Measurements from ENCODE around the gene CLECL1.
A peak's percentile ranks its signal among the peaks of the same experiment; 100 is the strongest.
"Not testable (repeated sequence)": the region's sequence is repeated elsewhere in the genome, so short reads cannot be mapped to it uniquely, and the experiment has no call there.

The CLECL1 gene

DNA sequence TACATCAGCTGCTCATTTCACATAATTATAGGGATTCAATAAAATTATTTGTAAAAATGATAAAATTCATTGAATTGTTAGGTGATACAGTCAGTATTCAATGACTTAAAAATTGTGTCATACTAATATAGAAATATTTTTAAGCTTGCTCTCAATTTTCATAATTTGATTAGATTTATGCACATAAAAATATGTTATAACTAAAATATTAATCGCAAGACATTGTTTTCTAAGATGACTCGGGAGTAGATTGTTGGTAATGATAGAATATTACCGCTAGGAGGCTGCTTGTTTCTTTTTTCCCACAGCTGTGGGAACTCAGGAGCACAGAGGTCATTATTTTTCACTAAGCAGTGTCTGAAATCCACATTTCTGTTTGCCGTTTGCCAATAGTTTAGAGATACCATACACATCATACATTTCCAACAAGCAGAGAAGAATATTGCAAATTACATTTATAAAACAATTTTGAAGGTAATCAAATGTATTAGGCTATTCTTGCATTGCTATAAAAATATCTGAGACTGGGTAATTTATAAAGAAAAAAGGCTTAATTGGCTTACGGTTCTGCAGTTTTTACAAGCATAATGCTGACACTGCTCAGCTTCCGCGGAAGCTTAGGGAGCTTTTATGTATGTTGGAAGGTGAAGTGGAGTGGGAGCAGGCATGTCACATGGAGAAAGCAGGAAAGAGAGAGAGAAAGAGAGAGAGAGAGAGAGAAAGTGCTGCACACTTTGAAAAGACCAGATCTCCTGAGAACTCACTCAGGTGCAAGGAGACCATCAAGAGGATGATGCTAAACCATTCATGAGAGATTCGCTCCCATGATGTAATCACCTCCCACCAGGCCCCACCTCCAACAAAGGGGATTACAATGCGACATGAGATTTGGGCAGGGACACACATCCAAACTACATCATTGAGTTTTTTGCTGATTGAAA is 18.6 kb upstream of the CLECL1 start:
- DNase-seq (ENCODE audit: low spot score) = peak; percentile 25

DNA sequence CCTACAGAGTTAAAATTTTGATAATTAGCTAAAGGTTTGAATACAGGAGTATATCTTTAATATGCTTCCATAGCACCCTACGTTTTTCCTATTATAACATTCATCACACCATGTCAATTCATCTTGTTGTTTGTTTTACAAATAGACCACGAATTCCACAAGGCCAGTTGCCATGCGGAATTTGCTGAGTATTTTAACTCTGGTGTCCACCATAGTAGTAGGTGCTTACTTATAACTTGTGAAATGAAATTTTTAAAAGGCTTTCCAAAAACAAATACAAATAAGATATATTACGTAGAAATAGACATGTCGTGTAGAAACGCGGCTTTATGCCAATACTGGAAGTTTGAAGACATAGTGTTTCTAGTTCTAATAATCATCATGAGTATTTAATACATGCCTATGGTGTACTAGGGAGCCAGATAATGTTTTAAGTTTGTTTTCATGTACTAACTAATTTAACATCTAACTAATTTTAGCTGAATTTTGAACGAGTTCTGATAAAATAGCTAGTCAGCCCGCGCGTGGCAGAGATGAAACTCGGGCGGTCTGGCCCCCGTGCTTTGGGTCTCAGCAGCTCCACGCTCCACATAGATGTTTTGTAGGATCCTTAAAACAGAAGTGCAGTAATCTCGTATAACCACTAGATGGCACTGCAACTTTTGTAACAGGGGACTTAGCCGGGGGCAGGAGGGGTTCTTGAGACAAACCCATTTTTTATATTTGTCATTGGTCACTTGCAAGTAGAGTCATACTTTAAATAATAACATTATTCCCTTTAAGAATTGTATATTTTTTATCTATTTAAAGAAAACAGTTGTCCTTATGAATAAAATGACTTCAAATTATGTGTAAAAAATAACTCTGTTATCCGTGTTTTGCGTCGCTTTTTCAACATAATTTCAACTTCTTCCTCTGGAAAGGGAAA is 17.6 kb upstream of the CLECL1 start:
- peak; percentile 39 for DNase-seq (ENCODE audit: low spot score)

- no peak for DNase-seq (ENCODE audit: low spot score)
Observed at GRCh38 chr12:9749640-9750039, 16.7 kb upstream of the CLECL1 start.

GRCh38 chr12:9745199-9745598 is 12.3 kb upstream of the CLECL1 start:
- no peak for DNase-seq (ENCODE audit: low spot score)

- DNase-seq (ENCODE audit: low spot score) = no peak
Observed at GRCh38 chr12:9742661-9743060, 9.8 kb upstream of the CLECL1 start.

DNA sequence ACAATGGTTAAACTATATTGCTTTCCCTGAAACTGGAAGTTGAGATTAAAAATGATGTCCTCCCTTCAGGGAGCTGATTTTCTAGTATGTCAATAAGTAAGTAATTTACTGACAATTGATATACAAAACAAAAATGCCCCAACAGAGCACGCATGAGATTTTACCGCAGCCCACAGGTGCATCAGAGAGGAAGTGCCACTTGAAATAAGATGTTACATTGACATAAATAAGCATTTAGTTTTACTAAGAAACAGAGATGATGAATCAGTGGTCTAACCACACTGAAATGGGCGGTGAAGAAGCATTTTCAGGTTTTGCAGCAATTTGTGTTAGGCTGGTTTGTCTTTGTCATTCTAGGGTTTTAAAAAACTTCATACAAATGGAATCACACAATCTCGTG is 8.8 kb upstream of the CLECL1 start:
- no peak for DNase-seq (ENCODE audit: low spot score)

GRCh38 chr12:9740106-9740750 is 7.3 kb upstream of the CLECL1 start:
- DNase-seq (ENCODE audit: low spot score) = no peak

GRCh38 chr12:9739404-9740105 is 6.7 kb upstream of the CLECL1 start:
- not testable (repeated sequence) for DNase-seq (ENCODE audit: low spot score)

- not testable (repeated sequence) for DNase-seq (ENCODE audit: low spot score)
Observed at GRCh38 chr12:9738905-9739304, 6.0 kb upstream of the CLECL1 start.

- DNase-seq (ENCODE audit: low spot score) = no peak
Observed at GRCh38 chr12:9736936-9737705, 4.2 kb upstream of the CLECL1 start.

- DNase-seq (ENCODE audit: low spot score) = no peak
Observed at GRCh38 chr12:9735601-9736000, 2.7 kb upstream of the CLECL1 start.

DNA sequence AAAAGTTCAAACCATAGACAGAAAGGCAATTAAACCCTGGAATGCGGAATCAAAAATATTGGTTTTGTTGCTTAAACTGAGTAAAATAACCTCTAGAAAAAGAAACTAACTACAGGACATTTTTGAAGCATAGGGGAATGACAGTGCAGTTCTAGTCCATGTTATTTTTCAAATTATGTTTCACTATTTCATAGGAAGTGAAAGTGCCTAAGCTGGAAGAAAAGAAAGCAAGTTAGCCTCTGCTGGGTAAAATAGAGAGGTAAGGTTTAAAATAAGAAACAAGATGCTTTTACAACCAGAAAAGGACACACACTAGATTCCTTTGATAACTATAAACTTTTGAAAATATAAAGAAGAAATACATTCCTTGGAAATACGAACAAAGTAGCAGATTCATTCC is 1.1 kb downstream of the CLECL1 start:
- DNase-seq (ENCODE audit: low spot score) = no peak

GRCh38 chr12:9731393-9731792 is 1.5 kb downstream of the CLECL1 start:
- DNase-seq (ENCODE audit: low spot score) = no peak

- DNase-seq (ENCODE audit: low spot score) = no peak
Observed at GRCh38 chr12:9730591-9730990, 2.3 kb downstream of the CLECL1 start.

GRCh38 chr12:9730011-9730410 is 2.9 kb downstream of the CLECL1 start:
- DNase-seq (ENCODE audit: low spot score) = no peak

DNA sequence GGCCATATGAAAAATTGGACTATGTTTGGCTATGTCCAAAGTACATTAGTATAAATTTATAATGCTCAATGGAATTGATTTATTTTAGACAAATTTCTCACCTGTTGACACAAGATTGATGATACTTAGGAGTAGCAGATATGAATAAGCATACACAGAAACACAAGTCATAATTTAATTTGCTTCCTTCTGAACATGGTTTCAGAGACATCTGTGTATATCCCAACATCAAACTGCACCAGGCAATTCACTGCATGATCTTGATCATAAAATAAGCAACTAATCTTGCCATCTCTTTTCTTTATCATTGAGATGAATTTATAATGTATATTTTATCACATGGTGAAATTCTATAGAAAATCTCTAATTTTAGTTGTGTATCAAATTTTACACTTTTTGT is 3.8 kb downstream of the CLECL1 start:
- no peak for DNase-seq (ENCODE audit: low spot score)

GRCh38 chr12:9727813-9728212 is 5.1 kb downstream of the CLECL1 start:
- no peak for DNase-seq (ENCODE audit: low spot score)

DNA sequence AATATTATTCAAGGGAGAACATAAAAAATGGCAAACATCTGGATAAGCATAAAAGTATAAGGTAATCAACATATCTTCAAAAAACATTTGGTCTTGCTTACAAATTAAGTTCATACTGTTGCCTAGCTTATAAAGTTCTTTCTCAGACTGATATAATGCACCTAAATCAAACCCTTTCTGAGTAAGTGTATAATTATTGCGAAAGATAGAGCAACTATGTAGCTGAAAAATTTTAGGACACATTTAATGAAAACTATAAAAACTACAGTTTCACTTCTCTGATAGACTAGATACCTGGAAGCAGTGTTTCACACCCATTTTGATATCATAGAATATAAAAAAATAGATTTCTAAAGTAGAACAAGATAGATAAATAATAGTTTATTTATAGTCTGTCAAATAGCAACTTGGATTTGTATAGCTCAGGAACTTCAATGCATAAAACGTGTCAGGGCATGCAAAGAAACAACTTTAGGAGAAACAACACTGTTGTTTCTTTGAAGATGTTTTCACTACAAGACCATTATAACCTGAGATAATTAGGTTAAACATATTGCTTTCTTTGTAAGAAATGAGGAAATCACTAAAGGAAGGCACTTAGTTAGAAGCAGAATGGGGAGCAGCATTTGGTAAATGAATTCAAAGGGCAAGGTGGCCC is 7.6 kb downstream of the CLECL1 start:
- no peak for DNase-seq (ENCODE audit: low spot score)

DNA sequence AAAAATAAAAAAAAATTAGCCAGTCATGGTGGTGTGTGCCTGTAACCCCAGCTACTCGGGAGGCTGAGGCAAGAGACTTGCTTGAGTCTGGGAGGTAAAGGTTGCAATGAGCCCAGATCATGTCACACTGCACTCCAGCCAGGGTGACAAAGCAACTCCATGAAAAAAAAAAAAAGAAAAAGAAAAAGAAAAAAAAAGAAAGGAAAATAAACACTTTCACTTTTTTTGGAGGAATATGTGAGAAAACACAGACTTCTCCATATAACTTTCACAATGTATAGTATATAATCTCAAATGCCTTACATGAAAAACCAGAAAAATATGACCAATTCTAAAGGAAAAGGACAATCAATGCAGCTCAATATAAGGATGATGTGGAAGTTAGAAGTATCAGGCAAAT is 8.9 kb downstream of the CLECL1 start:
- no peak for DNase-seq (ENCODE audit: low spot score)

DNA sequence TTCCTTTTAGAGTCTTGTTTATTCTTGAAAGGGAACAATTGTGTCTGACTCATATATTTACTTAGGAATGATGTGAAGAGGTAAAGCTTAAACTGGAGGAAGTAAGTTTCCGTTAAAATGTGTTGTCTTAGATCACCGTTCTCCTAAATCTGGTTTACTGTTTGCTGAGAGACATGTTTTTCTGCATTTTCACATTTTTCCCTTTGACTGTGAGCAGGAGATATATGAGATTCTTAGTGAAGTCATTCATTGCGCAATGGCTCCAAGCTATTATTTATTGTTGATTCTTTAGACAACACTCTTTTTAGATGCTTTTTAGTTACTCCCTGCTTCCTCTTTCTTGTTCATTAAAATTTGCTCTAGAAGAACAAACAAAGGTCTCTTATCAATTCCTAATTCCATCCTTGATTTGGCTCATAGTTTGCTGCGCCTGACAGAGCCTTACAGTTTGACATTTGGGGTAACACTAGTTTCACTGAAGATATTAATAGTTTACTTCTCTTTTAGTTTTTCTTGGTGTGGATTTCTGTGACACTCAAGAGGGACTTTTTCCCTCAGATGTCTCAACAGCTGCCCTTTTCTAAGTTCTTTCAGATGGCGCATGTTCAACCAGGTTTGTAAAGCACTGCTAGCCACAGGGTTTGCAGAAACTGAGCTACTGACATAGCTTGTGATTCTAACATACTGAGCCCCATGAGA is 11.4 kb downstream of the CLECL1 start:
- no peak for DNase-seq (ENCODE audit: low spot score)
